ENCODE data around the gene FBLN1.

The FBLN1 gene

DNA sequence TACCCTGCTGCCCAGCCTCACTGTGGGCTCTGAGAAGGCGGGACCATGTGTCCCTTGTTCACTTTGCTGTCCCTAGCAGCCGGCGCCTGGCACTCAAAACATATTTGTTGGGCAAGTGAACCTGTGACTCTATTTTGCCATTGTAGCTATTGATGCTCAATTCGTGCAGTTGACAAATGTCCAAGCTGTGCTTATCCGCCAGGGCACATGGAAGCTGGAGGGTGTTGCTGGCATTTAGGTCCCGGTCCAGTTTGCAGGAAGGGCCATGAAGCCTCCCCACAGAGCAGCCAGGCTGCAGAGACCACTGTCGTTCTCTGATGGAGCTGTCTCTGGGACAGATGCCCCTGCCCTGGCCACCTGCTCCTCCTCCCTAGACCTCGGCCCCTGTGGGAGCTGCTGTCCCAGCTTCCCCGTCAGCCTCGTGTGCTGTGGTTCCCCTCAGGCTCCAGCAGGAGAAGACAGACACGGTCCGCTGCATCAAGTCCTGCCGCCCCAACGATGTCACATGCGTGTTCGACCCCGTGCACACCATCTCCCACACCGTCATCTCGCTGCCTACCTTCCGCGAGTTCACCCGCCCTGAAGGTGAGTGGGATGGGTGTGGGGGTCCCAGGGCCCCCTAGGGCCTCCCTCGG is 71.5 kb downstream of the FBLN1 start:
- DNase-seq: no peak

DNA sequence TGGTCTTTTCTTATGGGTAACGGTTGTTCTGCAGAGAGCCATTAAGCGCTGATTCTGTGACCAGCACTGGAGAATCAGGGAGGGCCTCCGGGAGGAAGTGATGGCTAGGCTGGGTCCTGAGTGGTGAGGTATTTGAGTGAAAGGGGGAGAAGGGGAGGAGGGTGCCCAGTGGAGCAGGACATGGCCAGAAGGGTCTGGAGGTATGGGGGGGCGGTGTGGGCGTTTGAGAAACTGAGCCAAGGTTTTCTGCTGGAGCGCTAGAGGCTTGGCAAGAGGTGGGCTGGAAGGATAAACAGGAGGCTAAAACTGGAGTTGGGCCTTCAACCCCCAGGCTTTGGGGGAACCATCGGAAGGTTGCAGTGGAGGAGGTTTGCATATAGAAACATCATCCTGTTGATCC is 72.5 kb downstream of the FBLN1 start:
- DNase-seq: no peak

DNA sequence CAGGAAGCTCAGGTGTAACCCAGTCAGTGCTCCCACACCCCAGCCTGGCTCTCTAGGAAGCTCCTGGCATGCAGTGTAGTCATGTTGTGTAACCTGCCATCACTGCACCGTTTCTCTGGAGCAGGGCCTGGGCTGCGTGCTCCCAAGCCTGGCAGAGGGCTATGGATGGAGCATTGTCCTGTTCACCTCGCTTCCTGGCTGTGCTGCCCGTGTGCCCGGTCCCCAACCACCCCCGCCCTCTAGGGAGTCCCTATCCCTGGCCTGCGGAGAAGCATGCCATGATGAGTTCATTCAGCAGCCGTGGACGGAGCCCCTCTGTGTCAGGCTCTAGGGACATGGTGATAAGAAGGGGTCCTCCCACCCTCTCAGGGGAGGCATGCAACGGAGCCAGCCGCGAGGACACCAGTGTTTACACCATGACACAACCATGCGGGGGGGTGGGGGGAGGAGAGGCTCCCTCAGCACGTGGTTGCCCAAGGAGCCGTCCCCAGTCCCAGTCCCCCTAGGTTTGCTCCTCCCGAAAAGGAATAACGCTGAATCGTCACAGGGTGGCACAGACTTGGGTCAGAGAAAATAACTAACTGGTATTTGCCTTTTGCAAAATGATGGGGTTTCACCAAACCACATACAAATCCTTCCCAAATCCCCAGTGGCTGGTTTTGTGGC is 73.1 kb downstream of the FBLN1 start:
- DNase-seq: no peak

DNA sequence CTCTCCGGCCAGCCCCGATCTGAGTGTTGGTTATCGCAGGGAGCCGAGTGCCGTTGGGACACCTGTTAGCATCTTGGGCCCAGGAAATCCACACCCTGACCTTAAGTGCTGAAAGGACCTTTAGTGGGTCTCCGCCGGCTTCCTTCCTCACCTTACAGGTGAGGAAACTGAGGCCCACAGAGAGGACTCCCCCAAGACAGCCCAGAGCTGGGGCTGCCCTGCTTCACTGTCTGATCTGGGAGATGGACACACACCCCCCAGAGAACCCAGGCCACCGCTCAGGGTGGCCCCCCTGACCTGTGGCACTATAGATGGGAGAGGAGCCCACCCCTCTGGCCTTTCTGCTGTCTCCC is 73.6 kb downstream of the FBLN1 start:
- DNase-seq: no peak

GRCh38 chr22:45576730-45577464 is 74.2 kb downstream of the FBLN1 start:
- DNase-seq: no peak

DNA sequence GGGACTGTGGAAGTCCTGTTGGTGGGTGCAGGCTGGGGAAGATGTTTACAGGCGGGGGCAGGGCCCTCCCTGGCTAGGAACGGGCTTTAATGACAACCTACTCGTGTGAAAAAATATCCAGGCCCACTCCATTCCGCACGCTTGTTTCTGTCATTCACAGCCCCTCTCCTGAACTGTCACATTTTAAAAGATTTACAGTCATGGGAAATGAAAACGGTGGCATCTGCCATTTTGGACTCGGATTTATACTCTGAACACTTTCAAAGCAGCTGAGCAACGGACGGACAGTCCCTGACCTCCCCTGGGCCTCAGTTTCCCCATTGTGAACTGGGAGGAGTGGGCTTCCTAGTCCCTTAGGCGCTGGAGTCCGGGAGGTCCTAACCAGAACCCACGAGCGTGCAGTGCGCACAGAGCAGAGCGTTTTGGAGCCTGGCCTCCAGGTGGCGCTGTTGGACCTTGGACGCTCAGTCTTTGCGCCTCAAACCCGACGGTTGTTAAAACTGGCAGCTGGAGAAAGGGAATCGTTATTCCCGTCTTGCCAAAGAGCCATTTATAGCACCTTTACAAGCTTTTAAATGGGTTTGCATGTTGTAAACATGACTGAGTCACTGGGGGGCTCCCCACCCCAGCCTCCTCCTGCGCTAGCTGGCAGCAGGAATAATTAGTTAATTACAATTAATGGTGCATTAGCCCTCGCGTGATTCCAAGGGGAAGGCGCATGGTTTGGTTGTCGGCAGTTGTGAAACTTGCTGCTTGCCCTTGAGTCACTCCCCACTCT is 75.3 kb downstream of the FBLN1 start:
- DNase-seq: peak; percentile 84

GRCh38 chr22:45578524-45579147 is 76.0 kb downstream of the FBLN1 start:
- DNase-seq: no peak

DNA sequence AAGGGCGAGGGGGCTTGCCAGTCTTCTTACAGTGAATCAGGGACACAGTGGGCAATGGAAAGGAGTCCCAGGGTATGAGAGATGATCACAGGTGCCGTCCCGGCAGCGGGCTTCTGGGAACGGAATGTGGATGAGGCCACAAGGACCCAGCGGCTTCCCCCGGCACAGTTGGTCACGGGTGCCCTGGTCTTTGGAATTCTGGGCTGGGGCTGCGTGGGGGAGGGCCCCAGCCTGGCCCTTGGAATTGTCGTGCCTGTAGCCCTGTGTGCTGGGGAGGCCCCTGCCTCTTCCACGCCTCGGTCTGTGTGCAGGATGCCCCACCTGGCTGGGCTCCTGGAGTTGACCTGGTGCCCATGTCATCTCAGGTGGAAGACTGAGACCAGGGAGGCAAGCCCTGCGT is 76.6 kb downstream of the FBLN1 start:
- no peak for DNase-seq

GRCh38 chr22:45579806-45580725 is 77.4 kb downstream of the FBLN1 start:
- DNase-seq: no peak

DNA sequence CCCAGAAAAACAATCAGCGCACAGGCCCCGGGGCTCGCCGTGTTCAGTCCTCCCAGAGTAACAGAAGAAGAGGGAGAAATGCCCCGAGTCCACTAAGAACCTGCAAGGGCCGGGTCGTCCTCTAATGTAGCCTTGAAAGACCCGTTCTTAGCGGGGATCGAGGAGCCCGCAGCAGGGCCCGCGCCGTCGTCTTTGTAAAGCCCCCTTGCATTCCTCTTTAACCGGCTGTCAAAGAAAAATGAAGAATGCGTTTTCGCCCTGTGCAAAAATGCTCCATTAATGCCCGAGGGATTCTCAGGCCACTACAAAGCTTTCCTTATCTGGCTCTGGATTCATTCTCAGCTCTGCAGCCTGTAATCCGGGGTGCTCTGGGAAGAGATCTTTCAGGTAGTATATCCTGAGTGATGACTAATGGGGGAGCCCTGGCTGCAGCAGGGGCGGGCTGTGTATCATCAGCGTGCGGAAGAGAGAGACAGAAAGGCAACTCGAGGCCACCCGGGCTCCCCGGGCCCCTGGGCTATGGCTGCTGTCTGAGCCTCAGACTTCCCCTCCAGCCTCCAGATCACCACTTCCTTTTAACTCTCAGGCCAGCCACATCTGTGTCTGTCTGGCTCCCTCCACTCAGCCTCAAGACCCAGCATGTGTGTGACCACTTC is 78.2 kb downstream of the FBLN1 start:
- DNase-seq: no peak

DNA sequence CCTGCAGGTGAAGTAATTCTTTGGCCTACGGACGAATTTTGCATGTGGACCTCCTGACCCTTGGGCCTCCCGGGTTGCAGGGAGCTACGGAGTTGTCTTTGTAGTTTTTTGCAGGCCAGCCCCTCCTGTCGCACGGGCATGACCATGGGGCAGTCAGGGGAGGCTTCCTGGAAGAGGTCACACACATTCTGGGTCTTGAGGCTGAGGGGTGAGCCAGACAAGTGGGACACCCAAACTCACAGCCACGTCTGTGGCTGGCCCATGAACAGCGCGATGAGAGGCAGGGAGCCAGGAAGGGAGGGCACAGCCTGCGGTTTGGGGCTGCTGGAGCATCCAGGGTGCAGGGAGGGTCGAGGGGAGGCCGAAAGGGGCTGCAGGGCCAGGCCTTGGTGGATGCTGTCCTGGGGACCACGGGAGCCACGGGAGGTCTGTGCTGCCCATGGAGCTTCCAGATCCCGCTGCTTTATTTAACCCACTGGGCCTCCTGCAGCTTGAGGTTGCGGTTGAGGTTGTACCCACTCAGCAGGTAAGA is 78.9 kb downstream of the FBLN1 start:
- DNase-seq: no peak

- no peak for DNase-seq
Observed at GRCh38 chr22:45582236-45582954, 79.7 kb downstream of the FBLN1 start.

GRCh38 chr22:45582955-45583320 is 80.3 kb downstream of the FBLN1 start:
- no peak for DNase-seq

DNA sequence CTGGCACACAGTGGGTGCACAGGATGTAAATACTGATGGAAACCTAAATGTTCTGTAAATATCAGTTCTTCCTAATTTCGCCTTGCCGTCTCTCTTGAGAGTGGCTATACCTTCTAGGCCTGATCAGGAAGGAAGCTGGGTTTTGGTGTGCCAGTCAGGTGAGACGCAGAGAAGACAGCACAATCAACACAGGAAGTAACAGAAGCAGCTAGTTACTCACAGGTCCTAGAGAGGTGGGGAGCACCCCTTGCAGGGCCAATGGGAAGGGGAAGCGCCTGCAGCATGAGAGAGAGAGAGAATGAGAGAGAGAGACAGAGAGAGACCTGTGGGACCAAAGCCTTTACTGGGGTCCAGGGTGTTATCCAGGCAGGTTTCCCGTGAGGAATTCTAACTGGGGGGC is 80.8 kb downstream of the FBLN1 start:
- DNase-seq: no peak

- no peak for DNase-seq
Observed at GRCh38 chr22:45584121-45584570, 81.5 kb downstream of the FBLN1 start.

DNA sequence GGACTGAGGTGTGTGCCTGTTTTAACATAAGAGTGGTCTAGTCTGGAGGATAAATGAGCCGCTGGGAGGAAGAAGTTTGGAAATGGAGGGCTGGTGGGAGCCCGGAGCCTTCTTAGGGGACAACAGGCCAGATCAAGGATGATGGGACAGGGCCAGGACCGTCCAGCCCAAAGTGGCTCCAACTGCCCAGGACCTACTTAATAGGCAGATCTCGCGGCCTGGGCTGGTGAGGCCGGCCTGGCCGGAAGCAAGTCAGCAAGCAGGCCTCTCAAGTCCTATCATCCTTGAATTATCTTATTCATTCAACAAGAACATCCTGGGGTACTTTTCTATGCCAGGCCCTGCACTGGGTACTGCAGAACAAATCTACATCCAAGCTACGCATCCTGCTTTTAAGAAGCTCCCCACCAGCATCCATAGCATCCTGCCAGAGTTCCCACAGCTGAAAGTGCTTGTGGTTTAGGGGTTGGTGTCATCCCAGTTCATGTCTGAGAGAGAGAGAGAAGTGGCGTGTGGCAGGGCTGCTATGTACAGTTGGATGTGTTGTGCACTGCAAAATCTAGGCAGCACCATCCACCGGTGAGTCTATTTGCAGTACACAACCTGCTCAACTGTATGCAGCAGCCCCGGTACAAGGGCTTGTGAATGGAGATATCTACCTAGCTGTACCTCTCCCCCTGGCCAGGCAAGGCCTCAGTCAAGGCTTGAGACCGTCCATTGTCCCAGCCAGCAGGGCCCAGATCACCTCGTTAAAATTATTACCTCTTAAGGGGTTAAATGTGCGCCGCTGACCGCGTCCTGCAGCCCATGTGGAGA is 82.1 kb downstream of the FBLN1 start:
- no peak for DNase-seq

DNA sequence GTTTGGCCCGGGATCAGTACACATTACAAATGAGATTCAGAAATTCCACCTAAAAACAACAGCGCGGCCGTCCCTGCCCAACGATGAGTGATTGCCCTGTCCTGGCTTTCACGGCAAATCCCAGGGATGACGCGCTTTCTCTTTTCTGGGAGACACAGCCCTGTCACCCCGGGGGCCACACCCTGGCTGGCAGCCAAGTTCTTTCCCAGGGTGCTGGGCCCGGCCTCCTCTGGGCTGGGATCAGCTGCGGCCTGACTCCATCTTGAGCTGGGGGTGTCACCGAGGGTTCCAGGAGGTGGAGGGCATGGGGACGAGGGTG is 82.7 kb downstream of the FBLN1 start:
- DNase-seq: no peak

GRCh38 chr22:45585946-45586540 is 83.4 kb downstream of the FBLN1 start:
- DNase-seq: peak; percentile 63
